WTC11 (cell line): ENCODE data around the gene ATXN10.

Experiments
- ELF4 ChIP-seq: sonication (generic); formaldehyde crosslinking; IDR thresholded peaks from 2 replicates; pipeline ENCODE4 v1.8.1; 2022; ENCODE audit warnings: low read depth, mild to moderate bottlenecking, moderate library complexity, missing genetic modification reagents
- ETV6 ChIP-seq: sonication (generic); formaldehyde crosslinking; IDR thresholded peaks from 2 replicates; pipeline ENCODE4 v1.8.1; 2022; ENCODE audit warnings: mild to moderate bottlenecking, missing genetic modification reagents
- FOXJ3 ChIP-seq: sonication (generic); formaldehyde crosslinking; IDR thresholded peaks from 2 replicates; pipeline ENCODE4 v1.9.0; 2021; ENCODE audit warnings: missing genetic modification reagents, mild to moderate bottlenecking, borderline replicate concordance
- GRHL2 ChIP-seq: fragments of 250-450 bp; sonication (Bioruptor Pico); IDR thresholded peaks from 2 replicates; pipeline ENCODE4 v1.8.0; 2022; ENCODE audit warnings: mild to moderate bottlenecking, moderate library complexity; ENCODE audit not compliant: insufficient replicate concordance, severe bottlenecking
- NR3C1 ChIP-seq: sonication (generic); formaldehyde crosslinking; conservative IDR thresholded peaks from 2 replicates; pipeline ENCODE4 v1.8.1; 2023; ENCODE audit warnings: low read depth, mild to moderate bottlenecking, missing genetic modification reagents
- ZNF232 ChIP-seq: sonication (generic); formaldehyde crosslinking; IDR thresholded peaks from 2 replicates; pipeline ENCODE4 v1.8.0; 2022; ENCODE audit warnings: mild to moderate bottlenecking, missing genetic modification reagents
- TF ChIP-seq, protein P1 (sequence below): fragments of 200-600 bp; IDR thresholded peaks from 2 replicates; pipeline ENCODE4 v1.8.0; 2022; ENCODE audit warnings: antibody characterized with exemption
- TF ChIP-seq, protein P2 (sequence below): sonication (generic); formaldehyde crosslinking; IDR thresholded peaks from 2 replicates; pipeline ENCODE4 v1.8.0; 2022; ENCODE audit warnings: mild to moderate bottlenecking, missing genetic modification reagents
- TF ChIP-seq, protein P3 (sequence below): sonication (generic); formaldehyde crosslinking; IDR thresholded peaks from 2 replicates; pipeline ENCODE4 v1.8.1; 2023; ENCODE audit warnings: mild to moderate bottlenecking, missing genetic modification reagents, moderate library complexity
- TF ChIP-seq, protein P4 (sequence below): sonication (generic); formaldehyde crosslinking; IDR thresholded peaks from 2 replicates; pipeline ENCODE4 v1.8.0; 2022; ENCODE audit warnings: mild to moderate bottlenecking, missing genetic modification reagents
- TF ChIP-seq, protein P5 (sequence below): sonication (generic); formaldehyde crosslinking; conservative IDR thresholded peaks from 2 replicates; pipeline ENCODE4 v1.8.1; 2022; ENCODE audit warnings: mild to moderate bottlenecking, missing genetic modification reagents
- TF ChIP-seq, protein P6 (sequence below): sonication (generic); formaldehyde crosslinking; IDR thresholded peaks from 2 replicates; pipeline ENCODE4 v1.8.1; 2023; ENCODE audit warnings: mild to moderate bottlenecking, missing genetic modification reagents

DNA sequence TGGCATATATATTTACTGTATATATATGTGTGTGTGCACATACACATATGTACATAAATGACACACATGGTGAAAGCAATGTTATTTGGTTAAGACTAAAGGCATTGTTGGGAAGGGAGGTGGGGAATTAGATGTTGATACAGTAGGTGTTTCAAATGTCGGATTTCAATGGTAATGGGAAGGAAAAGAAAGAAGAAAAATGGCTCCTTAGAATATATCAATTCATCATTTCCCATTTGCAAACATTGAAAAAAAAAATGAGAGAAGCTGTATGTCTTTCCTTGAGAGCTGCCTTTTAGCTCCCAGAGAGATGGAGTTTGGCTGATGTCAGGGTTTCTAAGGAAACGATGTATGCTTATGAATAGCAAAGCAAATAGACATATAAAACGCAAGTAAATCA, 33.4 kb upstream of the ATXN10 start:
- TF ChIP-seq, protein P1, sequence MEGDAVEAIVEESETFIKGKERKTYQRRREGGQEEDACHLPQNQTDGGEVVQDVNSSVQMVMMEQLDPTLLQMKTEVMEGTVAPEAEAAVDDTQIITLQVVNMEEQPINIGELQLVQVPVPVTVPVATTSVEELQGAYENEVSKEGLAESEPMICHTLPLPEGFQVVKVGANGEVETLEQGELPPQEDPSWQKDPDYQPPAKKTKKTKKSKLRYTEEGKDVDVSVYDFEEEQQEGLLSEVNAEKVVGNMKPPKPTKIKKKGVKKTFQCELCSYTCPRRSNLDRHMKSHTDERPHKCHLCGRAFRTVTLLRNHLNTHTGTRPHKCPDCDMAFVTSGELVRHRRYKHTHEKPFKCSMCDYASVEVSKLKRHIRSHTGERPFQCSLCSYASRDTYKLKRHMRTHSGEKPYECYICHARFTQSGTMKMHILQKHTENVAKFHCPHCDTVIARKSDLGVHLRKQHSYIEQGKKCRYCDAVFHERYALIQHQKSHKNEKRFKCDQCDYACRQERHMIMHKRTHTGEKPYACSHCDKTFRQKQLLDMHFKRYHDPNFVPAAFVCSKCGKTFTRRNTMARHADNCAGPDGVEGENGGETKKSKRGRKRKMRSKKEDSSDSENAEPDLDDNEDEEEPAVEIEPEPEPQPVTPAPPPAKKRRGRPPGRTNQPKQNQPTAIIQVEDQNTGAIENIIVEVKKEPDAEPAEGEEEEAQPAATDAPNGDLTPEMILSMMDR, result no peak
- TF ChIP-seq NR3C1 (CRISPR knock-in tag) (no peak), FOXJ3 (no peak), ETV6 (CRISPR knock-in tag) (no peak), ELF4 (CRISPR knock-in tag) (no peak), ZNF232 (CRISPR knock-in tag) (no peak), GRHL2 (CRISPR knock-in tag) (no peak)
- TF ChIP-seq, protein P2, sequence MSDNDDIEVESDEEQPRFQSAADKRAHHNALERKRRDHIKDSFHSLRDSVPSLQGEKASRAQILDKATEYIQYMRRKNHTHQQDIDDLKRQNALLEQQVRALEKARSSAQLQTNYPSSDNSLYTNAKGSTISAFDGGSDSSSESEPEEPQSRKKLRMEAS (CRISPR knock-in tag), result no peak
- TF ChIP-seq, protein P3, sequence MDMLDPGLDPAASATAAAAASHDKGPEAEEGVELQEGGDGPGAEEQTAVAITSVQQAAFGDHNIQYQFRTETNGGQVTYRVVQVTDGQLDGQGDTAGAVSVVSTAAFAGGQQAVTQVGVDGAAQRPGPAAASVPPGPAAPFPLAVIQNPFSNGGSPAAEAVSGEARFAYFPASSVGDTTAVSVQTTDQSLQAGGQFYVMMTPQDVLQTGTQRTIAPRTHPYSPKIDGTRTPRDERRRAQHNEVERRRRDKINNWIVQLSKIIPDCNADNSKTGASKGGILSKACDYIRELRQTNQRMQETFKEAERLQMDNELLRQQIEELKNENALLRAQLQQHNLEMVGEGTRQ (CRISPR knock-in tag), result no peak
- TF ChIP-seq, protein P4, sequence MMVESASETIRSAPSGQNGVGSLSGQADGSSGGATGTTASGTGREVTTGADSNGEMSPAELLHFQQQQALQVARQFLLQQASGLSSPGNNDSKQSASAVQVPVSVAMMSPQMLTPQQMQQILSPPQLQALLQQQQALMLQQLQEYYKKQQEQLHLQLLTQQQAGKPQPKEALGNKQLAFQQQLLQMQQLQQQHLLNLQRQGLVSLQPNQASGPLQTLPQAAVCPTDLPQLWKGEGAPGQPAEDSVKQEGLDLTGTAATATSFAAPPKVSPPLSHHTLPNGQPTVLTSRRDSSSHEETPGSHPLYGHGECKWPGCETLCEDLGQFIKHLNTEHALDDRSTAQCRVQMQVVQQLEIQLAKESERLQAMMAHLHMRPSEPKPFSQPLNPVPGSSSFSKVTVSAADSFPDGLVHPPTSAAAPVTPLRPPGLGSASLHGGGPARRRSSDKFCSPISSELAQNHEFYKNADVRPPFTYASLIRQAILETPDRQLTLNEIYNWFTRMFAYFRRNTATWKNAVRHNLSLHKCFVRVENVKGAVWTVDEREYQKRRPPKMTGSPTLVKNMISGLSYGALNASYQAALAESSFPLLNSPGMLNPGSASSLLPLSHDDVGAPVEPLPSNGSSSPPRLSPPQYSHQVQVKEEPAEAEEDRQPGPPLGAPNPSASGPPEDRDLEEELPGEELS, result no peak
- TF ChIP-seq, protein P5, sequence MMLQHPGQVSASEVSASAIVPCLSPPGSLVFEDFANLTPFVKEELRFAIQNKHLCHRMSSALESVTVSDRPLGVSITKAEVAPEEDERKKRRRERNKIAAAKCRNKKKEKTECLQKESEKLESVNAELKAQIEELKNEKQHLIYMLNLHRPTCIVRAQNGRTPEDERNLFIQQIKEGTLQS (CRISPR knock-in tag), result no peak
- TF ChIP-seq, protein P6, sequence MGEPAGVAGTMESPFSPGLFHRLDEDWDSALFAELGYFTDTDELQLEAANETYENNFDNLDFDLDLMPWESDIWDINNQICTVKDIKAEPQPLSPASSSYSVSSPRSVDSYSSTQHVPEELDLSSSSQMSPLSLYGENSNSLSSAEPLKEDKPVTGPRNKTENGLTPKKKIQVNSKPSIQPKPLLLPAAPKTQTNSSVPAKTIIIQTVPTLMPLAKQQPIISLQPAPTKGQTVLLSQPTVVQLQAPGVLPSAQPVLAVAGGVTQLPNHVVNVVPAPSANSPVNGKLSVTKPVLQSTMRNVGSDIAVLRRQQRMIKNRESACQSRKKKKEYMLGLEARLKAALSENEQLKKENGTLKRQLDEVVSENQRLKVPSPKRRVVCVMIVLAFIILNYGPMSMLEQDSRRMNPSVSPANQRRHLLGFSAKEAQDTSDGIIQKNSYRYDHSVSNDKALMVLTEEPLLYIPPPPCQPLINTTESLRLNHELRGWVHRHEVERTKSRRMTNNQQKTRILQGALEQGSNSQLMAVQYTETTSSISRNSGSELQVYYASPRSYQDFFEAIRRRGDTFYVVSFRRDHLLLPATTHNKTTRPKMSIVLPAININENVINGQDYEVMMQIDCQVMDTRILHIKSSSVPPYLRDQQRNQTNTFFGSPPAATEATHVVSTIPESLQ, result no peak
